ENCODE measurements around the gene FHOD1. TPM values are rescaled to one million over a fixed set of nuclear protein-coding genes. Genes with fewer than 3 reads are reported as not detected.
A peak's percentile ranks its signal among the peaks of the same experiment; 100 is the strongest.

FHOD1 gene
- total and polyA plus RNA-seq, 9 of the 15 experiments (the other 6 are each of a cell fraction or from before 2014, with no cell fraction given) = 18.7 to 126 (median 32.3) TPM

- TF ChIP-seq TBP (optimal IDR thresholded peaks at IDR 0.05; ENCODE audit: low read depth, low read length) = peak; percentile 42
- peak; percentile 85 for TF ChIP-seq JUND (IDR thresholded peaks at IDR 0.05; ENCODE audit: borderline replicate concordance, low read depth, low read length)
- peak; percentile 79; the same call in 1 of the 3 replicates for TF ChIP-seq JUND (tag; IDR thresholded peaks at IDR 0.05; ENCODE audit: borderline replicate concordance, low read depth, low read length)
- TF ChIP-seq E2F1 (CRISPR knock-in tag; IDR thresholded peaks at IDR 0.05) = no peak
- TF ChIP-seq SNIP1 (IDR thresholded peaks at IDR 0.05; ENCODE audit: low read depth) = no peak
- peak; percentile 10 for TF ChIP-seq KDM5B (IDR thresholded peaks at IDR 0.05; ENCODE audit: insufficient replicate concordance, low read depth, low read length)
- TF ChIP-seq VEZF1 (CRISPR knock-in tag; IDR thresholded peaks at IDR 0.05) = no peak
- no peak for TF ChIP-seq POLR2A (conservative IDR thresholded peaks at IDR 0.05)
- no peak for TF ChIP-seq ILF3 (IDR thresholded peaks at IDR 0.05; ENCODE audit: borderline replicate concordance)
- peak in 1 of 2 experiments; percentile 68; a peak in 1 of 4 replicates for TF ChIP-seq FOXA3 (CRISPR knock-in tag; conservative IDR thresholded peaks at IDR 0.05 in 1 of 2, IDR thresholded peaks at IDR 0.05 in 1 of 2)
- no peak for TF ChIP-seq KDM1A (IDR thresholded peaks at IDR 0.05)
- no peak for TF ChIP-seq MCM5 (IDR thresholded peaks at IDR 0.05; ENCODE audit: low read depth)
- TF ChIP-seq KLF10 (CRISPR knock-in tag; IDR thresholded peaks at IDR 0.05) = no peak
- no peak for TF ChIP-seq HSF4 (CRISPR knock-in tag; IDR thresholded peaks at IDR 0.05; ENCODE audit: borderline replicate concordance)
- TF ChIP-seq KAT8 (IDR thresholded peaks at IDR 0.05; ENCODE audit: low read depth) = no peak
- TF ChIP-seq ZFP36 (IDR thresholded peaks at IDR 0.05; ENCODE audit: low read depth, low read length, partially characterized antibody) = no peak
- TF ChIP-seq RFX5 (IDR thresholded peaks at IDR 0.05; ENCODE audit: low read depth, low read length) = no peak
- TF ChIP-seq, protein P1, sequence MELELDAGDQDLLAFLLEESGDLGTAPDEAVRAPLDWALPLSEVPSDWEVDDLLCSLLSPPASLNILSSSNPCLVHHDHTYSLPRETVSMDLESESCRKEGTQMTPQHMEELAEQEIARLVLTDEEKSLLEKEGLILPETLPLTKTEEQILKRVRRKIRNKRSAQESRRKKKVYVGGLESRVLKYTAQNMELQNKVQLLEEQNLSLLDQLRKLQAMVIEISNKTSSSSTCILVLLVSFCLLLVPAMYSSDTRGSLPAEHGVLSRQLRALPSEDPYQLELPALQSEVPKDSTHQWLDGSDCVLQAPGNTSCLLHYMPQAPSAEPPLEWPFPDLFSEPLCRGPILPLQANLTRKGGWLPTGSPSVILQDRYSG (tag; conservative IDR thresholded peaks at IDR 0.05; ENCODE audit: low read depth) = no peak
- no peak for TF ChIP-seq ZEB2 (IDR thresholded peaks at IDR 0.05)
- 0 out of 2 replicates have a peak, but pooled peaks have one; percentile 8 for TF ChIP-seq USF1 (CRISPR knock-in tag; IDR thresholded peaks at IDR 0.05)
Measured at GRCh38 chr16:67244387-67245185, 2.7 kb downstream of the FHOD1 start (continued).

Measured in K562 (cell line).